GM19467 (cell line): ENCODE data around the gene GBE1.
"Not testable (repeated sequence)": the region's sequence is repeated elsewhere in the genome, so short reads cannot be mapped to it uniquely, and the experiment has no call there.

ENCODE experiments used
- ATAC-seq: cut with Tn5 transposase; IDR thresholded peaks from one replicate; pipeline ENCODE4 v1.9.1; 2021; ENCODE audit warnings: mild to moderate bottlenecking, moderate library complexity; ENCODE audit not compliant: unreplicated experiment

The GBE1 gene

DNA sequence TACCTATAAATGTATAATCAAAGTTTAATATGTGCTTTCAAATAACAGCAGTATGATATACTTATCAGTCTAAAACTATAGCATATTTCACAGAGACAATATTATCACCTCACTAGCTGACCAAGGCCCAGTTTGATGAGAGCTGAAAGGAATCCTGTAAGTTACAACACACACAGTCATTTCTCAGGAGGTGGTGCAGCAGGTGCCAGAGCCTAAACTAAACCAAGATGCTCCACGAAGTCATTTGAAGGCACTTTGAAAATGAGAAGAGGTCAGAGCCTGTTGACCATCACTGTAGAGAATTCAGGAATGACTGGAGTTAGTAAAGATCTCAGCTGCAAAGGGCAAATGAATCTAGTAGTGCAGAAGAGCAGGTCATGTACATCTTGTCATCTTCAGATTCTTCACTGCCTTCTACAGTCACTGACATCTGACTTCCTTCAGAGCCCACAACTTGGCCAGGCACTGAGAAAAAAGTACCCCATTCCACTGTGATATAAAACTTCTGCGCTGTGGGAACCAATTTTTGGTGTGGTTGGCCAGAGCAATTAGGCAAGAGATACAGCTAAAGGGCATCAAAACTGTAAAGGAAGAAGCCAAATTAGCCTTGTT is 7.9 kb downstream of the GBE1 start:
- ATAC-seq, result no peak

DNA sequence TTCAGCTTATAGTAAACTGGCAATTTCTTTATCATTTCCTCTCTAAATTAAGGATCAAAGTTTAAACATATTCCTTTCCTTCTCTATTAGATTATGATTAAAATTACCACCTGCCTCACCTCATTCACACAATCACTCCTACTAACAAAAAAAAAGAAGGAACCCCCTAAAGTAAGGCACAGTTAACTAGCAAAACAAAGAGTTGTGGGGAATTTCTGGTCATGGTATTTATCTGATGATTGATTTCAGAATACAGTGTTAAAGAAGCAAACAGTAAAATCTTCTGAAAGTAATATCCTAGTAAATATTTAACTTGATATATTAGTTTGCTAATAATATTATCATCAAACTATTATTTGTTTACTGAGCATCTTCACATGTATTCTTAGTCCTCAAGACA is 8.8 kb downstream of the GBE1 start:
- no peak for ATAC-seq

DNA sequence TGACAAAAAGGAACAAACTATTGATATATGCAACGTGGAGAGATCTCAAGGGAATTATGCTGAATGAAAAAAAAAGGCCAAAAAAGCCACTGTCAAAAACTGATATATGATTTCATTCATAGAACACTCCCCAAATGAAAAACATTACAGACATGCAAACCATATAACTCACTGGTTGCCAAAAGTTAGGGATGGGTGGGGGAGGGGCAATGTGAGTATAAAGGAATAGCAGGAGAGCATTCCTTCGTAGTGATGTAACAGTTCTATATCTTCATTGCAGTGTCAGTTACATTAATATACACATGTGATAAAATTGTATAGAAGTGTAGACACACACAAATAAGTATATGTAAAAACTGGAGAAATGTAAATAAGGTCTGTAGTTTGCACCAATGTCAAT is 12.2 kb downstream of the GBE1 start:
- ATAC-seq, result no peak

DNA sequence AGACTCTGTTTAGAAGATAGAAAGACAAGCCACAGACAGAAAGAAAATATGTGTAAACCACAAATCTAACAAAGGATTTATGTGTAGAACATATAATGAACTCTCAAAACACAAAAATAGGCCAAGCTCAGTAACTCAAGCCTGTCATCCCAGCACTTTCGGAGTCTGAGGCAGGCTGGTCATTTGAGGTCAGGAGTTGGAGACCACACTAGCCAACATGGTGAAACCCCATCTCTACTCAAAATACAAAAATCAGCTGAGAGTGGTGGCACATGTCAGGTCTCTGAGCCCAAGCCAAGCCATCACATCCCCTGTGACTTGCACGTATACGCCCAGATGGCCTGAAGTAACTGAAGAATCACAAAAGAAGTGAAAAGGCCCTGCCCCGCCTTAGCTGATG is 14.2 kb downstream of the GBE1 start:
- ATAC-seq, result not testable (repeated sequence)

DNA sequence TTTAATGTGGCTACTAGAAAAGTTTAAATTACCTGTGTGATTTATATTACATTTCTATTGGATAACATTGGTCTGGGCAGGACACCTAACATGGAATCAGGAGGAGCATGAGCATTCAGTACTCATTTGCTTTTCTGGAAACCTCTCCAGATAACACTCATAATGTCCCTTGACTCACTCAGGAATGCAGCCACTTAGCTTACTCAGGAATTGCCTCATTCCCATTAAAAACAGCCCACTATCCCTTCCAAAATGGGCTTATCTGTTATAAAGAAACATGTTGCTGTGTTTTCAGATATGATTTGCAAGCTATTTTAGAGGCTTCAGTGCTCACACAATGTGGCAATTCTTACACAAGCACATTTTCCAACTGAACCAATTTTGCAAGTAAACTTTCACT is 17.1 kb downstream of the GBE1 start:
- no peak for ATAC-seq

DNA sequence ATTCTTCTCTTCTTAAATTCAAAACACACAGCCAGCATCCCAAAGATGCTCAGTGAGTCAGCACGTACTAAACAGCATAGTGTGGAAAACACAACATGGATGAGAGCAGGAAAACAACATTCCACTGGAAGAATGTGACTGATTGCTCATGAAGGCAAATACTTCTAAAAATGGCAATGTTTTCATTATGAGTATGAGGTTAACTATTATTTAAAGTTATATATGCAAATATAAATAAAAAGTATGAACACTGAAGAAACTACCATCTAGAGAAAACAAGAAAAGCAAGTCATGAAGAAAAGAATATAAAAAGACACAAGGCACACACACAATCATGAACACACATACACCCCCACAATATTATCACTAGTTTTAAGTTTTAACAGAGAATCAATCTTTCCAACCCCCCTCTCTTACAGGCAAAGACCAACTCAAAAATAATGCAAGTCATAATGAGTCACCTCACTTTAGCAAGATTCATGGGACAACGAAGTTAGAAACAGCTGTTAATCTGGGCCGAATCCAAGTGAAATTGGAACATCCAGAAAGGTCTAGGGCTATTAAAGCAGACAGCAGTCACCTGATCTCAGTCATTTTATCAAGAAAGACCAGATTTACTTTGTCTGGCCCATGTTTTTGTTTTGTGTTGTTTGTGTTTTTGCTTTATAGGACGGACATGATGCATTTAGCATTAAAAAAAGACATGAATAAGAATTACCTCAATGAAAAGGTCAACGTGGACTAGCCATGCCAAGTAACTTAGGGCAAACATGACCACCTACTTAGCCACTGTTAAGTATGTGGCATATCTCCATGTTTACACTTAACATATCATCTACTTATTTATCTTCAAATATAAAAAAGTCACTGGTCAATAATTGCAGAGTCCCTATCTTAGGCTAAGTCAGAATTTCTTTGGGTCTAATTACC is 18.1 kb downstream of the GBE1 start:
- ATAC-seq, result no peak

DNA sequence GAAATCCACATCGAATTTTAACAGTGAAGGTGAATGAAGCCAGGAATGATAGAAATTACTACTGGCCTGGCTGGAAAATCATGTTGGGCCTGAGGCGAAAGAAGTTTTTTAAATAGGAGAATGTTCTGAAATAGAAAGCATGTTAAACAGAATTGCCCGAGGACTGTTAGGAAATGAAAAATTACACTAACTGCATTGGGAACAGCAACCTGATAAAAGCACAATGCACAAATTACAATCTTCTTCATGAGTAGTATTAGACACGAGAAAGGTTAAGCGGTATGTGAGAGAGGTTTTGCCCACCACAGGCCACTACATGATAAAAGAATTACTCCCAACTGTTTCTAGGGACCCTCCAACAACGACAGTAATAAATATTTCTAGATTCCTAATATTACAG is 18.9 kb downstream of the GBE1 start:
- ATAC-seq, result no peak

DNA sequence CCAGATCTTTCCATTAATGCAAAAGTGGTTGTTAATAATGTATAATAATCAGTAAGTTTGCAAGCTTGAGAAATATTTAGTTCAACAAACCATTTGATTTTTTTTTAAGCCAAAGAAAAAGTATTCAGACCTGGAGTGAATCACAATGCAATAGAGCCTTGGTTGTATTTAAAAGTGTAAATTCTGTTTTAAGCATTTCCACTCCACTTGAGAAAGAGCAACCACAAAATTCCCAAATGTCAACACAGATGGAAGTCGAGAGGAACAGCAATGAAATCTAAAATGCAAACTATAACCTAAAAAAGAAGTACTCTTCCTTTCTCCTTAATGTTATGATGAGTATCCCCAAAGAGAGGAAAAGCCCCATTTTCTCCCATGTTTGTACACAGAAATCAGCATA is 20.2 kb downstream of the GBE1 start:
- ATAC-seq, result no peak

DNA sequence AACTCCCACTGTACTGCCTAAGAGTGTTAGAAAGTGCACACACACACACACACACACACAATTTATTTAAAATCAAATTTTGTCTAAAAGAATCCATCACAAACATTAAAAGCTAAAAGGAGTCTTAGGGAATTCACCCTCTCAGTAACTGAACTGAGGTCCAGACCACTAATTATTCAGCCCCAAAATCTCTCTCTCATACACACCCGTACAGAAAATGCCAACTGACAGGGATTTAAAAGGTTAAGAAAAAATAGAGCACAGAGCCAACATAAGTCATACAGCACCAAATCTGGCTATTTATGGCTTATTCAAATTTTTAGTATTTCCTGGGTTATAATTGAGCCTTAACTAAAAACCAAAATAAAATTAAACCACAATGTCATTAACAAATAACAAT is 20.7 kb downstream of the GBE1 start:
- no peak for ATAC-seq

DNA sequence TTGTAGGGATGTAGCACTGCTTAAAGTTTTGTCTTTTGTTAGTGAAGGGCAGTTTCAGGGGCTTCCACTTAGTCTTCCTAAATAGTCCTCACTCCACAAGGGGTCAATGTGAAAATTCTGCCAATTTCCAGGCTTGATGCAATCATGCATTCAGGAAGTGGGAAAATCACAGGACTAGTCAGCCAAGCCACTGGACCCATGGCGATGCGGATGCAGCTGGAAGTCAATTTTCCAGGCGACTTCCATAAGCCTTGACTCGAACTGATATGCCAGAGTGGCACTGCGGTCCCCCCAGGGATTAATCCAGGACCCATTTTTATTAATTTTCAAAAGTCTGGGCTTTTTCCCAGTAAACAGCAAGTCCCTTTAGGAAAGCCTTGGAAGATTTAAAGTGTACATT is 26.1 kb downstream of the GBE1 start:
- ATAC-seq, result no peak

DNA sequence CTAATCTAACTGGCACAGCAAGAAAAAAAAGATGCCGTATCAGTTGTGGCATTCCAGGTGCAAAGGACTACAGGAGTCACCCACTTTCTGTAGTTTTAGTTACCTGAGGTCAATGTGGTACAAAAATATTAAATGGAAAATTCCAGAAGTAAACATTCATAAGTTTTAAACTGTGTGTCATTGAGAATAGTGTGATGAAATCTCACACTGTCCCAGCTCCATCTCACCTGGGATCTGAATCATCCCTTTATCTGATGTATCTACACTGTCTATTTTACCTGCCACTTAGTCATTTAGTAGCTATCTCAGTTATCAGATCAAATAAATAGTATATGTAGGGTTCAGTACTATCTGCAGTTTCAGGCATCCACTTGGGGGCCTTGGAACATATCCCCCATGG is 26.7 kb downstream of the GBE1 start:
- ATAC-seq, result no peak

DNA sequence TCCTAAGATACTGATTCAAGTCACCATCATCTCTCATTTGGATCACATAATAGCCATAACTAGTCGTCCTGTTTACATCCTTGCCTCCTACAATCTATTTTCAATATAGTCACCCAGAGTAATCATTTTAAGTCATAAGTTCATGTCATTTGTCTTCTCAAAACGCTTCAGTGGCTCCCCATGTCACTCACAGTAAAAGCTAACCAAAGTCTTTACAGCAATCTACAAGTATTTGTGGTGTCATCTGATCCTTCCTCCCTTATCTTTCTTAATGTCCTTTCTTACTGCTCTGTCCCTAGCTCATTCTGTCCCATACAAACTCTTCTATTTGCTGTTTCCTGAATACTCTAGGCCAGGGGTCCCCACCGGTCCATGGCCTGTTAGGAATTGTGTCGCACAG is 28.8 kb downstream of the GBE1 start:
- ATAC-seq, result no peak

DNA sequence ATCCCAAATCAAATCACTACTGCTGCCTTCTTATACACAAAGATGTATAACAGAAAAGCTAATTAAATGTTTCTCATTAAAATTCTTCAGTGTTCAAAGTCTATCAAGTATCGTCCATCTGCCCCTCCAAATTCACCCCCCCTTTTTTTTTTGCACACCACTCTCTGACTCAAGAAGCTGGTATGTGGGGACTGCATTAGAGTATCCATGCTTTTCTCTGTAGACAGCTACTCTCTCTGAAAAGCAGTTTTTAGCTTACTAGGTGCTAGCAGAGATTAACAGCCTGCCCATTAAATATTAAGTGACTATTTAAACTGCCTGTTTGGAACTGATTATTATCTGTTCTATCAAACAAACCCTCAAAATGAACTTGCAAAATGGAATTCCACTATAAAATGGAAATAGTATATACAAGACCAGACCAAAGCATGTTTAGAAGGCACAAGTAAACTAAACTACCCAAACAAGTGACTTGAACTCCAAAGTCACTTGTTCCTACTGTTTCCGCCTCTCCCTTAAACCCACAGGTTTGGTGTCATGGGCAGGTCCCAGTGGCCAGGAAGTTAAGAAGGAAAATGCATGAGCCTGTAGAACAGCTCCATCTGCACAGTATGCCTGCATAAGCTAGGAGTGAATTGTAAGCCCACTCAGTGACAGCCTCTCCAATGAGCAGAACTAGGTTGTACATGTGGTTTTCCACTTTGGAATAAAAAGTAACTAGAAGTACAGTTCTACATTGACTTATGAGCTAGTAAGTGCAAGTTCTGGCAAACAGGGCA is 32.5 kb downstream of the GBE1 start:
- ATAC-seq, result no peak

DNA sequence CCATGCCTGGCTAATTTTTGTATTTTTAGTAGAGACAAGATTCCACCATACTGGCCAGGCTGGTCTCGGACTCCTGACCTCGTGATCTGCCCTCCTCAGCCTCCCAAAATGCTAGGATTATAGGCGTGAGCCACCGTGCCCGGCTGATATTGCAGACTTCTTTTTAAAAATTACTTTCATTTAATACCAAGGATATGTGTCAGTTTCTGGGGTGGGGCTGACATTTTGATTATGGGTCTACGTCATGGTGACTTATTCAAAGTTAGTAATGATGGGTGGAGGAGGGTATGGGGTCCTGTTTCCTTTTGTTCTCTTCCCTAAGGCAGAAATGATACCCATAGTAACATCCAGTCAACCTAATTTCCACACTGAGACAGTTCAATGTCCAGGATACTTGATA is 34.7 kb downstream of the GBE1 start:
- ATAC-seq, result no peak

DNA sequence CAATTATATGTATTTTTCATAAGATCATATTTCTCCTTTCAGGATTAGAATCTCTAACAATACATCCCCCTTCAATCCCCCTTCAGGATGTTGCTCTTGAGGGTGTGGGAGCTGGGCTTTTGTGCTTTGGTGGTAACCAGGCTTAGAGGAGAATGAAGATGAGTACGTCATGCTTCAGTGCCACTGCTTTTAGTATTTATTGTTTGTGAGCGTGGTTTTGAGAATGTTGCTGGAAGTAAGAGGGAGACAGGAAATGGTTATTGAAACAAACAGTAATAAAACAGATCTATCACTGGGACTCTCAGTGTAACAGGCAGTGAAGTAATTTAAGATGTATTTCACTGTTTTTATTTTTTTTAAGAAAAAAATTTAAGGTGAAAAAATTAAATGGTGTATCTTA is 35.3 kb downstream of the GBE1 start:
- ATAC-seq, result no peak

DNA sequence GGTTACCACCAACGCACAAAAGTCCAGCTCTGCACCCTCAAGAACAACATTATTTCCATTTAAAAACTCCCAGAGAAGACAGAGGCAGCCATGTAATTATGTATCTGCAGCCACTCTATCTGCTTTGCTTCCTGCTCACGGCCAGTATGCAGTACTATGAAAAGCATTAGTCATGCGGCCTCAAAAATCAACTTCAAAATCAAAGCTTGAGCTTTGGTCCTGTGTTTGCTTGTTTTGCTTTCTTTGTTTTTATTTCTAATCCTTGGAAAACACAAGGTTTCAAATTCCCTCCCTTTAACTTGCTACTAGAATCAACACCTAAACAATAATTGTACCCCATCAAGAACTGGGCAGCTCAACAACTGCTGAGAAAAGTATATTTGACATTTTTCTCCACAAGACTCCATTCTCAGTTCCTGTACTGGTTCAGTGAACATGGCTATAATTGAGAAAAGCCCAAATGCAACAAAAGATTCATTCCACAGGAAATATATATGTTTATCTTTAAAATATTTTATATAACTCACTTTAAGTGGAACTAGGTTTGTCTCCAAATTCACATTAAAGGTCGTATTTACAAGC is 37.6 kb downstream of the GBE1 start:
- ATAC-seq, result no peak

DNA sequence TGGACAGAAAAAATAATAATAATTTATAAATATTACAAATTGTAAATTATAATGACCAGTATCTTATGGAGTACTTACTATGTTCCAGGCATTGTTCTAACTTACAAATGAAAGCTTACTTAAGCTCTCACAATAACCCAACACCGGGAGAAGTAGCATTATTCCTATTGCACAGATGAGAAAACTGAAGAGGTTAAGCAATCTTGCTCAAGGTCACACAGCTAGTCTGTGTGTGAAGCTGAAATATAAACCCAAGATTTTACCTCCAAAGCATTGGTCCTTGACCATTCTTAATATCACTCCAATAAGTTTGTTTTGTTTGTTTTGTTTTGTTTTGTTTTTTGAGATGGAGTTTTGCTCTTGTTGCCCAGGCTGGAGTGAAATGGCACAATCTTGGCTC is 43.1 kb downstream of the GBE1 start:
- no peak for ATAC-seq

DNA sequence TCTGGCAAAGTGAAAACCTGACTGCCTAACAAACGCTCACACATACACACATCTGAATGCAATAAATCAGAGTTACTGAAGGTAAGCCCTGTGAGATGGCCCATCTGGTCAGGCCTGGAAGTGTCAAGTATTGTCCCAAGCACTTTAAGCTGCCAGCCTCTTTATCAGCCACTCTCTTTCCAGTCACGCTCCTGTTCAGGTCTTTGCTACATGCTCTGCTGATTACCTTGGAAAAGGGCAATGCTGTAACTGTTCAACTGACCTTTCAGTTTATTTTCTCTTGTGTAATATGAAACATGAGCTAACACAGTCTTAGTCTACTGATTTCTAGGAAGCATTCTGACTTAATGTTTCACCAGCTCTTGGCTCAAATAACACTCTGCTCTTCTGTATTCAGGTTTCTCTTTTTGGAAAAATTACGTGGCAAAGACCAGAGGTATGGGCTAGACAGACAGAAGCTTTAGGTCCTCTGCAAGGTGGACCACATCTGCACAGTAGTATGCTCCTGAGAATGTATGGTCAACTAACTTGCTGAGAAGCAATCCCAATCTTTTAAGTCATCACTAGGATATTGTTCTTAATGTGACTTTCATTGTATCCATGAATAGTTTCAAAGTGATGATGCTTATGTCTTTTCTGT is 44.5 kb downstream of the GBE1 start:
- ATAC-seq, result no peak

DNA sequence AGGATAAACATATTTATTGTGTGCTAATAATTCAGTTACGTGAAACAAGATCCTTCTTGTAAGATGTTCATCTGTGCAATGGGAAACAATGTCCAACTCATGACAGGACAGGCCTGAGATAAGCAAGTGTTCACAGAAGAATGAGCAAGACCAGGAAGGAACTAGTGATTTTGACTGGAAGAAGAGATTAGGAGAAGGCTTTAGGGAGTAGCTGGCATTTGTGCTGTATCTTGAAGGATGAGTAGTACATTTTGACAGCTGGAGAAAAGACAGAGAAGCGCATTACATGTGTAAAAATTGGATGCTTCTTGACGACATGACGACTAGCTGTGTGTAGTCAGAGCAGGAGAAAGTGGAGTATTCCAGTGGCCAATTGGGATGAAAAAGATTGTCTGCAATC is 48.4 kb downstream of the GBE1 start:
- ATAC-seq, result no peak

DNA sequence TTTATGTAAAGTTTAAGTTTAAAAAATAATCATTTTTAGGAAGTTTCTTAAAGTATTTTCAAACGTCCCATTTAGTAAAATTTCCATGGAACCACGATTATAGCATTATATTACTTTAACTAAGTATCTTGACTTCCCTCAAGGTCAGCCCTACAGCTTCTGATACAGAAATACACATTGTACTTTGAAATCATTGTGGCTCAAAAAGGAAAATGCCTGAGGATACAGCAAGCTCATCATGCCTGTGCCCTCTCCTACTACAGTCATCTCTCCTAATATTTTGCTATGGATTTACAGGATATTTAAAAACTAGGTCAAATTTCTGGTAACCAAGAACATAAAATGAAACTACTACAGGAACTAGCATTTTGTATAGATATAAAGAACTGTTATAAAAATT is 51.8 kb downstream of the GBE1 start:
- no peak for ATAC-seq

DNA sequence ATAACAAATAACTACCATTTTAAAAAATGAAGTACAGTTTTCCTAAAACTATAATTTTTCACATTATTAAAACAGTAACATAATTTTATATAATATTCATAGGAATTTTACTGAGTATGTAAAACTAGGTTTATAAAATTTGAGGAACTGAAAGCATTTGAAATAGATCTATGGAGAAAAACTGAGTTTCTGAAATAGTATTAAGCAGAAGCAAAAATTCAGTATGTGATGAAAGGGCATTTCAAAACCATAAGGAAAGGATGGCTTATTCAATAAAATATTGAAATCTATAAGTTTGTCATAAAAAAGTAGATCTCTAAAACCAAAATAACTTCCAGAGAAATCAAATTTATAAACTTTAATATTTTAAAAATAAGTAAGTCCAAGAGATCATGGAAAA is 53.4 kb downstream of the GBE1 start:
- no peak for ATAC-seq
